Osteoblast (primary cell): ENCODE results near the gene CLMP. TPM values are rescaled to one million over a fixed set of nuclear protein-coding genes. Genes with fewer than 3 reads are reported as not detected.
"Not testable (repeated sequence)": the region's sequence is repeated elsewhere in the genome, so short reads cannot be mapped to it uniquely, and the experiment has no call there.

ENCODE experiments used
- DNase-seq: peaks from one replicate; pipeline ENCODE4 v3.0.0; 2011; ENCODE audit warnings: low spot score, mixed read lengths; ENCODE audit not compliant: insufficient read length; ENCODE audit errors: missing footprints
- H2AFZ ChIP-seq: 2 replicates; pipeline ENCODE4 v1.6.0; 2011; ENCODE audit warnings: mild to moderate bottlenecking, low read length
- H3K27ac ChIP-seq: 2 replicates; pipeline ENCODE4 v1.5.1; 2011; ENCODE audit warnings: mild to moderate bottlenecking, low read depth, low read length, moderate library complexity
- H3K27me3 ChIP-seq: 2 replicates; pipeline ENCODE4 v1.6.0; 2012; ENCODE audit warnings: mild to moderate bottlenecking, control low read depth, inconsistent platforms, low read length, moderate library complexity; ENCODE audit not compliant: insufficient read depth
- H3K36me3 ChIP-seq: 2 replicates; pipeline ENCODE4 v1.5.1; 2011; ENCODE audit warnings: mild to moderate bottlenecking, low read length, control low read depth, moderate library complexity; ENCODE audit not compliant: insufficient read depth
- H3K4me1 ChIP-seq: 2 replicates; pipeline ENCODE4 v1.5.1; 2011; ENCODE audit warnings: mild to moderate bottlenecking, low read length, control low read depth, moderate library complexity; ENCODE audit not compliant: insufficient read depth
- H3K4me2 ChIP-seq: 2 replicates; pipeline ENCODE4 v1.6.0; 2011; ENCODE audit warnings: mild to moderate bottlenecking, low read length; ENCODE audit not compliant: insufficient read depth
- H3K4me3 ChIP-seq: fragments of 200-600 bp; sonication (generic); 3 replicates; pipeline ENCODE4 v1.5.1; 2012; ENCODE audit warnings: mild to moderate bottlenecking, low read length, inconsistent platforms; ENCODE audit not compliant: insufficient read depth
- H3K79me2 ChIP-seq: 2 replicates; pipeline ENCODE4 v1.6.0; 2012; ENCODE audit warnings: mild to moderate bottlenecking, low read length, control low read depth, inconsistent platforms; ENCODE audit not compliant: insufficient read depth
- H3K9me3 ChIP-seq: 2 replicates; pipeline ENCODE4 v1.5.1; 2011; ENCODE audit warnings: low read depth, low read length, control low read depth
- H4K20me1 ChIP-seq: 2 replicates; pipeline ENCODE4 v1.6.0; 2012; ENCODE audit warnings: mild to moderate bottlenecking, low read length, control low read depth; ENCODE audit not compliant: insufficient read depth
- CTCF ChIP-seq: IDR thresholded peaks from 2 replicates; pipeline ENCODE4 v1.5.1; 2011; ENCODE audit warnings: mild to moderate bottlenecking, low read depth, low read length, moderate library complexity; ENCODE audit errors: extremely low read depth
- total RNA-seq: library from RNA; depleted of rRNA; stranded (reverse); fragments of >200 nt; gene quantifications from 2 replicates; pipeline ENCODE4 v1.2.3, GENCODE V29; 2012

Gene CLMP
- total RNA-seq, 1 donor, result 210 TPM

GRCh38 chr11:123209591-123209990 lies 14.5 kb upstream of the CLMP start:
- no peak for DNase-seq
- no peak overlapping the region for H3K4me3 ChIP-seq
- no peaks in the 10 kb centered on the region for H3K9me3 ChIP-seq
- no peak overlapping the region for H3K4me2 ChIP-seq
- no peaks in the 10 kb centered on the region for H3K79me2 ChIP-seq
- no peak overlapping the region for H3K27ac ChIP-seq
- H3K27me3 ChIP-seq, result no peaks in the 10 kb centered on the region
- H3K4me1 ChIP-seq, result peaks cover 25% of the 10 kb centered on the region
- H3K36me3 ChIP-seq, result no peaks in the 10 kb centered on the region
- TF ChIP-seq CTCF, result no peak
- H4K20me1 ChIP-seq, result no peaks in the 10 kb centered on the region
- H2AFZ ChIP-seq, result no peak overlapping the region

- no peaks in the 10 kb centered on the region for H3K36me3 ChIP-seq
- H3K9me3 ChIP-seq, result no peaks in the 10 kb centered on the region
- H3K4me2 ChIP-seq, result no peak overlapping the region
- H3K4me3 ChIP-seq, result no peak overlapping the region
- TF ChIP-seq CTCF, result no peak
- no peaks in the 10 kb centered on the region for H4K20me1 ChIP-seq
- no peaks in the 10 kb centered on the region for H3K27me3 ChIP-seq
- DNase-seq, result no peak
- peaks cover 22% of the 10 kb centered on the region for H3K4me1 ChIP-seq
- H3K79me2 ChIP-seq, result no peaks in the 10 kb centered on the region
- H3K27ac ChIP-seq, result no peak overlapping the region
- H2AFZ ChIP-seq, result peak overlapping the region; percentile 50
Observed at GRCh38 chr11:123206791-123207434, 11.9 kb upstream of the CLMP start.

- peaks cover 17% of the 10 kb centered on the region for H3K4me1 ChIP-seq
- not testable (repeated sequence) for H3K79me2 ChIP-seq, H3K9me3 ChIP-seq, DNase-seq, H3K4me3 ChIP-seq, H3K27me3 ChIP-seq, H3K27ac ChIP-seq, H4K20me1 ChIP-seq, H2AFZ ChIP-seq, H3K36me3 ChIP-seq, H3K4me2 ChIP-seq
Observed at GRCh38 chr11:123206055-123206454, 11.0 kb upstream of the CLMP start.

GRCh38 chr11:123203934-123204333 lies 8.9 kb upstream of the CLMP start:
- no peak overlapping the region for H3K27ac ChIP-seq
- H4K20me1 ChIP-seq, result no peaks in the 10 kb centered on the region
- no peaks in the 10 kb centered on the region for H3K79me2 ChIP-seq
- H3K36me3 ChIP-seq, result no peaks in the 10 kb centered on the region
- H3K27me3 ChIP-seq, result no peaks in the 10 kb centered on the region
- no peak overlapping the region for H3K4me3 ChIP-seq
- no peaks in the 10 kb centered on the region for H3K9me3 ChIP-seq
- peaks cover 17% of the 10 kb centered on the region for H3K4me1 ChIP-seq
- no peak overlapping the region for H3K4me2 ChIP-seq
- DNase-seq, result no peak
- no peak overlapping the region for H2AFZ ChIP-seq
- no peak for TF ChIP-seq CTCF
